Osteoblast (primary cell): ENCODE measurements around the gene RFK. TPM values are rescaled to one million over a fixed set of nuclear protein-coding genes. Genes with fewer than 3 reads are reported as not detected.

ENCODE experiments used
- DNase-seq: peaks from one replicate; pipeline ENCODE4 v3.0.0; 2011; ENCODE audit warnings: low spot score, mixed read lengths; ENCODE audit not compliant: insufficient read length; ENCODE audit errors: missing footprints
- H2AFZ ChIP-seq: 2 replicates; pipeline ENCODE4 v1.6.0; 2011; ENCODE audit warnings: mild to moderate bottlenecking, low read length
- H3K27ac ChIP-seq: 2 replicates; pipeline ENCODE4 v1.5.1; 2011; ENCODE audit warnings: mild to moderate bottlenecking, low read depth, low read length, moderate library complexity
- H3K27me3 ChIP-seq: 2 replicates; pipeline ENCODE4 v1.6.0; 2012; ENCODE audit warnings: mild to moderate bottlenecking, control low read depth, inconsistent platforms, low read length, moderate library complexity; ENCODE audit not compliant: insufficient read depth
- H3K36me3 ChIP-seq: 2 replicates; pipeline ENCODE4 v1.5.1; 2011; ENCODE audit warnings: mild to moderate bottlenecking, low read length, control low read depth, moderate library complexity; ENCODE audit not compliant: insufficient read depth
- H3K4me1 ChIP-seq: 2 replicates; pipeline ENCODE4 v1.5.1; 2011; ENCODE audit warnings: mild to moderate bottlenecking, low read length, control low read depth, moderate library complexity; ENCODE audit not compliant: insufficient read depth
- H3K4me2 ChIP-seq: 2 replicates; pipeline ENCODE4 v1.6.0; 2011; ENCODE audit warnings: mild to moderate bottlenecking, low read length; ENCODE audit not compliant: insufficient read depth
- H3K4me3 ChIP-seq: fragments of 200-600 bp; sonication (generic); 3 replicates; pipeline ENCODE4 v1.5.1; 2012; ENCODE audit warnings: mild to moderate bottlenecking, low read length, inconsistent platforms; ENCODE audit not compliant: insufficient read depth
- H3K79me2 ChIP-seq: 2 replicates; pipeline ENCODE4 v1.6.0; 2012; ENCODE audit warnings: mild to moderate bottlenecking, low read length, control low read depth, inconsistent platforms; ENCODE audit not compliant: insufficient read depth
- H3K9me3 ChIP-seq: 2 replicates; pipeline ENCODE4 v1.5.1; 2011; ENCODE audit warnings: low read depth, low read length, control low read depth
- H4K20me1 ChIP-seq: 2 replicates; pipeline ENCODE4 v1.6.0; 2012; ENCODE audit warnings: mild to moderate bottlenecking, low read length, control low read depth; ENCODE audit not compliant: insufficient read depth
- CTCF ChIP-seq: IDR thresholded peaks from 2 replicates; pipeline ENCODE4 v1.5.1; 2011; ENCODE audit warnings: mild to moderate bottlenecking, low read depth, low read length, moderate library complexity; ENCODE audit errors: extremely low read depth
- total RNA-seq: library from RNA; depleted of rRNA; stranded (reverse); fragments of >200 nt; gene quantifications from 2 replicates; pipeline ENCODE4 v1.2.3, GENCODE V29; 2012

Gene RFK
- total RNA-seq, 1 donor: 25.0 TPM

DNA sequence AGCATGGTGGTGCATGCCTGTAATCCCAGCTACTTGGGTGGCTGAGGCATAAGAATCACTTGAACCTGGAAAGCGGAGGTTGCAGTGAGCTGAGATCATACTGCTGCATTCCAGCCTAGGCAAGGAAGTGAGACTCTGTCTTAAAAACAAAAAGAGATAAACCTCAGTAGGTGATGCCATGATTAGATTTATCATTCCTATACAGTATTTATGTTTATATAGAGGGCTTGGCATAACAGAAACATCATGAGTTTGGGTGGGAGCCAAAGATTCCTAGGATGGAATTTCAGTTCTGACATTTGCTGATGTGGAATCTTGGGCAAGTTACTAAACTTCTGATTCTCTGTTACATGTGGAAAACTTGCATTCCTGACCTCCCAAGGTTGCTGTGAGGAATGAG lies 22.3 kb downstream of the RFK start:
- H3K4me1 ChIP-seq: peaks cover 23% of the 10 kb centered on the region
- DNase-seq: no peak
- H3K9me3 ChIP-seq: no peaks in the 10 kb centered on the region
- no peaks in the 10 kb centered on the region for H4K20me1 ChIP-seq
- H3K4me2 ChIP-seq: no peak overlapping the region
- no peak for TF ChIP-seq CTCF
- no peak overlapping the region for H3K4me3 ChIP-seq
- no peaks in the 10 kb centered on the region for H3K79me2 ChIP-seq
- H3K27ac ChIP-seq: no peak overlapping the region
- H3K36me3 ChIP-seq: no peaks in the 10 kb centered on the region
- no peak overlapping the region for H2AFZ ChIP-seq
- H3K27me3 ChIP-seq: no peaks in the 10 kb centered on the region

DNA sequence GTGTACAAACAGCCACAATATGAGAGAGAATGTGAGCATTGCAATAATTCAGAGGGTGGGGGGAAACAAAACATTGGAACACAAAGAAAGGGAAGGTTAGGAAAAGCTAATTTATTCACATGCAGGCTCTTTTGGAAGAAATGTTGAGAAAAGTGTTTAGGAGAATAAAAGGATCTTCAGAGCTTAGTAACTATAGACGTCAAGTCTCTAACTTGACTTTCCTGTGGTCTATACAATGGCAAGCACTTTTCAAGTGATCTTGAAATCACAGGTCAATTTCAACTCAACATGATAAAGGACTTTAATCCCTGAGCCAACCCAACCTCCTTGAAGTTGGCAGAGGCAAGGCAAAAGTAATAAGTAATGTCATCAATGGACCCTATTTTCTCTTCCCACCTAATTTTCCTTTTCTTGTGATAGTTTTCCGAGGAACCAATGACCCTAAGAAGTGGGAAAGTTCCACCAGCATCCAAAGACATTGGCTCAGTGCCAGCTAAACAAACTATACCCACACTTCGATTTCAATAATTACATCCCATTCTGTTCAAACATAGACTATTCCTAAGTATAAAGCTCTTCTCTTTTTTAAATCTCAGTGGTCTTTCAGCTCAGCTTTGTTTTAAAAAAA lies 23.7 kb downstream of the RFK start:
- Histone ChIP-seq H3K4me1 (peaks cover 23% of the 10 kb centered on the region), H3K9me3 (no peaks in the 10 kb centered on the region), H2AFZ (no peak overlapping the region), H3K27me3 (no peaks in the 10 kb centered on the region), H3K36me3 (no peaks in the 10 kb centered on the region), H3K4me3 (no peak overlapping the region), H4K20me1 (no peaks in the 10 kb centered on the region), H3K4me2 (no peak overlapping the region), H3K79me2 (no peaks in the 10 kb centered on the region), H3K27ac (no peak overlapping the region)
- no peak for DNase-seq
- TF ChIP-seq CTCF: no peak

DNA sequence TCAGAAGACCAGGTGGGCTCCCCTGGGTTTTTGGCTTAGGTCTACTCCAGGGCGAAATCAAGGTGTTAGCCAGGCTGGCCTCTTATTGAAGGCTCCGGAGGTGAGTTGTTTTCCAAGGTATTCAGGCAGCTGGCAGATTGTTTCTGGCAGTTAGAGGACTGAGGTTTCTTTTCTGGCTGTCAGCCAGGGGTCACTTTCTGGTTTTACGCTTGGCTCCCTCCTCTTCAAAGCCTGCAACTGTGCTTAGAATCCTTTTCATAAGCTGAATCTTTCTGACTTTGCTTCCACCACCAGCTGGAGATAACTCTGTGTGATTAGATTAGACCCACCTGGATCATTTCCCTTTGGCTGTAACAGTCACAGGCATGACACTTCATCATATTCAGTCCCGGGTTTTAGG lies 24.6 kb downstream of the RFK start:
- Histone ChIP-seq H3K4me3 (no peak overlapping the region), H3K4me1 (peaks cover 19% of the 10 kb centered on the region), H3K27ac (no peak overlapping the region), H3K27me3 (no peaks in the 10 kb centered on the region), H3K9me3 (no peaks in the 10 kb centered on the region), H4K20me1 (no peaks in the 10 kb centered on the region), H3K79me2 (no peaks in the 10 kb centered on the region), H3K4me2 (no peak overlapping the region), H2AFZ (no peak overlapping the region), H3K36me3 (no peaks in the 10 kb centered on the region)
- TF ChIP-seq CTCF: no peak
- no peak for DNase-seq

GRCh38 chr9:76366275-76366674 lies 28.0 kb downstream of the RFK start:
- H3K79me2 ChIP-seq: no peaks in the 10 kb centered on the region
- no peak for TF ChIP-seq CTCF
- H3K27ac ChIP-seq: no peak overlapping the region
- no peaks in the 10 kb centered on the region for H3K9me3 ChIP-seq
- H3K4me2 ChIP-seq: no peak overlapping the region
- no peaks in the 10 kb centered on the region for H4K20me1 ChIP-seq
- H3K27me3 ChIP-seq: peaks cover 6% of the 10 kb centered on the region
- no peaks in the 10 kb centered on the region for H3K4me1 ChIP-seq
- H2AFZ ChIP-seq: no peak overlapping the region
- no peaks in the 10 kb centered on the region for H3K36me3 ChIP-seq
- H3K4me3 ChIP-seq: no peak overlapping the region
- DNase-seq: no peak
